ENCODE results near the gene ATP5F1B. TPM values are rescaled to one million over a fixed set of nuclear protein-coding genes. Genes with fewer than 3 reads are reported as not detected.
A peak's percentile ranks its signal among the peaks of the same experiment; 100 is the strongest.

The ATP5F1B gene
- total and polyA plus RNA-seq, 9 of the 15 experiments (the other 6 are each of a cell fraction or from before 2014, with no cell fraction given), result 908 to 3,125 (median 1,482) TPM

DNA sequence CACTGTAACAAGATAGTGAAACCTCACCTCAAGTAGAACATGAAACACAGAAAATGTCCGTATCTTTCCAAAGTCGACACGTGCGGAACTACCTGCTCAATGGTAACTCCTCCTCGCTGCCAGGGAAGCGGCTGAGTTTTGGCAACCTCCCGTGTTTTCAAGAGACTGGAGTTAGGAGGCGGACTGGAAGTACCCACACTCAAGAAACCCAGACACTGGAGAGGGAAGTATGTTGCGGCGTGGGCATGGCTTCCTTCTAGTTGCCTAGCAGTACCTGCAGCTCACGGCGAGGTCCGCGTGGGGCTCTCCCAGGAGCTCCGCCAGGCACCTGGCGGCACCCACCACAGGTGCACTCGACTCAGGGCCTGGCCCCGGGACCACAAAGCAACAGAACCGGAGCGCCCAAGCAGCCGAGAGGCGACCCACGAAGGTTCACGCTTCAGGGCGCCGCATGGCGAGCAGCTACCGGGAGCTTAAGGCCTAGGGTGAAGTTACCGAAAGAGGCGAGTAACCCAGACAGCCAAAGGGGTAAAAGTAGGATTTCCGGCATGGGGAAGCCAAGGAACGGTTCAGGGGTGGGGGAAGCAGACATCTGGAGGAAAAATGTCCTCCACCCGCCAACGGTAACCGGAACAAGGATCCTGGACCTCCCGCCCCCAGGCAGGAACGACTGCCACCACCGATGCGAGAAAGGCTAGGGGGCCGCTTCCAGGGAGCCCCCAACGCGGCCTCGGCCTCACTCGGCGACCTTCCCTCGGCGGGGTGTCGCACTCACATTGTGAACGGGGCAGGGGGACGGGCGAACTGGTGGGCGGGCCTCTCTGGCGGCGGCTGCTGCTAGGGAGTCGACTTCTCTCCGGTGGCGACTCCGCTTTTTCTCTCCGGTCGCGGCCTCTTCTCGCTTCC is 41.7 kb upstream of the ATP5F1B start (continued):
- TF ChIP-seq YY1 (IDR thresholded peaks at IDR 0.05; ENCODE audit: borderline replicate concordance in 1 of 3, control insufficient read depth in 1 of 3, extremely low read depth in 1 of 3, insufficient read depth in 3 of 3, insufficient read length in 1 of 3, insufficient replicate concordance in 2 of 3, low read depth in 1 of 3, low read length in 2 of 3) (peak in 1 of 3 experiments; percentile 47), ZBTB17 (CRISPR knock-in tag; IDR thresholded peaks at IDR 0.05) (no peak), SRF (CRISPR knock-in tag; IDR thresholded peaks at IDR 0.05) (no peak), SETDB1 (IDR thresholded peaks at IDR 0.05; ENCODE audit: low read length) (no peak), RUNX1 (IDR thresholded peaks at IDR 0.05; ENCODE audit: low read depth) (no peak), ZEB2 (IDR thresholded peaks at IDR 0.05) (no peak), SNIP1 (IDR thresholded peaks at IDR 0.05; ENCODE audit: low read depth) (no peak), ELF2 (CRISPR knock-in tag; IDR thresholded peaks at IDR 0.05) (no peak), ZNF282 (CRISPR knock-in tag; IDR thresholded peaks at IDR 0.05) (no peak), ZNF224 (CRISPR knock-in tag; IDR thresholded peaks at IDR 0.05) (no peak), ZNF12 (CRISPR knock-in tag; IDR thresholded peaks at IDR 0.05) (peak; percentile 46; the same call in 1 of the 2 replicates), CEBPG (CRISPR knock-in tag; IDR thresholded peaks at IDR 0.05) (no peak; the same call in 1 of the 2 replicates), CEBPG (tag; conservative IDR thresholded peaks at IDR 0.05 in 1 of 2, IDR thresholded peaks at IDR 0.05 in 1 of 2) (no peak), CCNT2 (IDR thresholded peaks at IDR 0.05; ENCODE audit: borderline replicate concordance, extremely low read depth, insufficient read length, low read depth, low read length) (peak; percentile 50)
- TF ChIP-seq, protein P1, sequence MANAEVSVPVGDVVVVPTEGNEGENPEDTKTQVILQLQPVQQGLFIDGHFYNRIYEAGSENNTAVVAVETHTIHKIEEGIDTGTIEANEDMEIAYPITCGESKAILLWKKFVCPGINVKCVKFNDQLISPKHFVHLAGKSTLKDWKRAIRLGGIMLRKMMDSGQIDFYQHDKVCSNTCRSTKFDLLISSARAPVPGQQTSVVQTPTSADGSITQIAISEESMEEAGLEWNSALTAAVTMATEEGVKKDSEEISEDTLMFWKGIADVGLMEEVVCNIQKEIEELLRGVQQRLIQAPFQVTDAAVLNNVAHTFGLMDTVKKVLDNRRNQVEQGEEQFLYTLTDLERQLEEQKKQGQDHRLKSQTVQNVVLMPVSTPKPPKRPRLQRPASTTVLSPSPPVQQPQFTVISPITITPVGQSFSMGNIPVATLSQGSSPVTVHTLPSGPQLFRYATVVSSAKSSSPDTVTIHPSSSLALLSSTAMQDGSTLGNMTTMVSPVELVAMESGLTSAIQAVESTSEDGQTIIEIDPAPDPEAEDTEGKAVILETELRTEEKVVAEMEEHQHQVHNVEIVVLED (CRISPR knock-in tag; IDR thresholded peaks at IDR 0.05), result no peak
- TF ChIP-seq, protein P2, sequence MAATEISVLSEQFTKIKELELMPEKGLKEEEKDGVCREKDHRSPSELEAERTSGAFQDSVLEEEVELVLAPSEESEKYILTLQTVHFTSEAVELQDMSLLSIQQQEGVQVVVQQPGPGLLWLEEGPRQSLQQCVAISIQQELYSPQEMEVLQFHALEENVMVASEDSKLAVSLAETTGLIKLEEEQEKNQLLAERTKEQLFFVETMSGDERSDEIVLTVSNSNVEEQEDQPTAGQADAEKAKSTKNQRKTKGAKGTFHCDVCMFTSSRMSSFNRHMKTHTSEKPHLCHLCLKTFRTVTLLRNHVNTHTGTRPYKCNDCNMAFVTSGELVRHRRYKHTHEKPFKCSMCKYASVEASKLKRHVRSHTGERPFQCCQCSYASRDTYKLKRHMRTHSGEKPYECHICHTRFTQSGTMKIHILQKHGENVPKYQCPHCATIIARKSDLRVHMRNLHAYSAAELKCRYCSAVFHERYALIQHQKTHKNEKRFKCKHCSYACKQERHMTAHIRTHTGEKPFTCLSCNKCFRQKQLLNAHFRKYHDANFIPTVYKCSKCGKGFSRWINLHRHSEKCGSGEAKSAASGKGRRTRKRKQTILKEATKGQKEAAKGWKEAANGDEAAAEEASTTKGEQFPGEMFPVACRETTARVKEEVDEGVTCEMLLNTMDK (IDR thresholded peaks at IDR 0.05; ENCODE audit: borderline replicate concordance, insufficient read depth, low read depth, low read length, poor library complexity, severe bottlenecking), result no peak
- TF ChIP-seq, protein P3, sequence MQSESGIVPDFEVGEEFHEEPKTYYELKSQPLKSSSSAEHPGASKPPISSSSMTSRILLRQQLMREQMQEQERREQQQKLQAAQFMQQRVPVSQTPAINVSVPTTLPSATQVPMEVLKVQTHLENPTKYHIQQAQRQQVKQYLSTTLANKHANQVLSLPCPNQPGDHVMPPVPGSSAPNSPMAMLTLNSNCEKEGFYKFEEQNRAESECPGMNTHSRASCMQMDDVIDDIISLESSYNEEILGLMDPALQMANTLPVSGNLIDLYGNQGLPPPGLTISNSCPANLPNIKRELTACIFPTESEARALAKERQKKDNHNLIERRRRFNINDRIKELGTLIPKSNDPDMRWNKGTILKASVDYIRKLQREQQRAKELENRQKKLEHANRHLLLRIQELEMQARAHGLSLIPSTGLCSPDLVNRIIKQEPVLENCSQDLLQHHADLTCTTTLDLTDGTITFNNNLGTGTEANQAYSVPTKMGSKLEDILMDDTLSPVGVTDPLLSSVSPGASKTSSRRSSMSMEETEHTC (IDR thresholded peaks at IDR 0.05), result no peak
- TF ChIP-seq, protein P4, sequence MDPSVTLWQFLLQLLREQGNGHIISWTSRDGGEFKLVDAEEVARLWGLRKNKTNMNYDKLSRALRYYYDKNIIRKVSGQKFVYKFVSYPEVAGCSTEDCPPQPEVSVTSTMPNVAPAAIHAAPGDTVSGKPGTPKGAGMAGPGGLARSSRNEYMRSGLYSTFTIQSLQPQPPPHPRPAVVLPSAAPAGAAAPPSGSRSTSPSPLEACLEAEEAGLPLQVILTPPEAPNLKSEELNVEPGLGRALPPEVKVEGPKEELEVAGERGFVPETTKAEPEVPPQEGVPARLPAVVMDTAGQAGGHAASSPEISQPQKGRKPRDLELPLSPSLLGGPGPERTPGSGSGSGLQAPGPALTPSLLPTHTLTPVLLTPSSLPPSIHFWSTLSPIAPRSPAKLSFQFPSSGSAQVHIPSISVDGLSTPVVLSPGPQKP (CRISPR knock-in tag; IDR thresholded peaks at IDR 0.05), result no peak
